Stimulated activated CD4-positive, alpha-beta T cell treated with anti-CD3 and anti-CD28 coated beads, TNF-alpha, amount 100 ng/mL, for 4 hours (primary cell): ENCODE results near the gene F13A1.
"Not testable (repeated sequence)": the region's sequence is repeated elsewhere in the genome, so short reads cannot be mapped to it uniquely, and the experiment has no call there.

Experiments used
- DNase-seq, 3 experiments: peaks; one replicate each; pipeline ENCODE4 v3.0.0-alpha.2; 2020; ENCODE audit warnings: low read depth in 3 of 3

The F13A1 gene

GRCh38 chr6:6317825-6318733, 2.4 kb downstream of the F13A1 start:
- DNase-seq = no peak

GRCh38 chr6:6317386-6317785, 3.1 kb downstream of the F13A1 start:
- no peak for DNase-seq

- DNase-seq = no peak
Observed at GRCh38 chr6:6315660-6316059, 4.8 kb downstream of the F13A1 start.

- no peak for DNase-seq
Observed at GRCh38 chr6:6314596-6314995, 5.9 kb downstream of the F13A1 start.

- DNase-seq = no peak
Observed at GRCh38 chr6:6312901-6313441, 7.5 kb downstream of the F13A1 start.

- no peak for DNase-seq
Observed at GRCh38 chr6:6305575-6305974, 14.9 kb downstream of the F13A1 start.

GRCh38 chr6:6300383-6300782, 20.1 kb downstream of the F13A1 start:
- not testable (repeated sequence) for DNase-seq

GRCh38 chr6:6293317-6293716, 27.1 kb downstream of the F13A1 start:
- no peak for DNase-seq

GRCh38 chr6:6287415-6287814, 33.0 kb downstream of the F13A1 start:
- DNase-seq = no peak

GRCh38 chr6:6285679-6286078, 34.8 kb downstream of the F13A1 start:
- DNase-seq = no peak

- DNase-seq = no peak
Observed at GRCh38 chr6:6284221-6284966, 36.1 kb downstream of the F13A1 start.

- no peak for DNase-seq
Observed at GRCh38 chr6:6283746-6284145, 36.7 kb downstream of the F13A1 start.

- DNase-seq = no peak
Observed at GRCh38 chr6:6282716-6283115, 37.7 kb downstream of the F13A1 start.

GRCh38 chr6:6277413-6277812, 43.0 kb downstream of the F13A1 start:
- no peak for DNase-seq

GRCh38 chr6:6270948-6271535, 49.4 kb downstream of the F13A1 start:
- no peak for DNase-seq

GRCh38 chr6:6260196-6260722, 60.2 kb downstream of the F13A1 start:
- DNase-seq = no peak

GRCh38 chr6:6256886-6257285, 63.6 kb downstream of the F13A1 start:
- no peak for DNase-seq

- no peak for DNase-seq
Observed at GRCh38 chr6:6256259-6256658, 64.2 kb downstream of the F13A1 start.

GRCh38 chr6:6251555-6252280, 68.7 kb downstream of the F13A1 start:
- DNase-seq = no peak

GRCh38 chr6:6248651-6249050, 71.8 kb downstream of the F13A1 start:
- DNase-seq = no peak

GRCh38 chr6:6246544-6246943, 73.9 kb downstream of the F13A1 start:
- DNase-seq = no peak
